Kidney (tissue), 14 donors: ENCODE results near the gene CADPS. TPM values are rescaled to one million over a fixed set of nuclear protein-coding genes. Genes with fewer than 3 reads are reported as not detected.

Experiments used
- DNase-seq, 5 donors: peaks; one replicate each; pipeline ENCODE4 v3.0.0-alpha.2; 2013 to 2020
- FAIRE-seq: peaks from 2 replicates; lab custom pipeline; 2012; peaks lifted over from hg19 to GRCh38; lab: Jason Lieb, UNC
- H3K27ac ChIP-seq, 2 donors: one replicate each; pipeline ENCODE4 v1.7.0; 2013; ENCODE audit warnings: low read depth in 2 of 2, low read length in 2 of 2, inconsistent platforms in 1 of 2
- H3K27me3 ChIP-seq: one replicate; pipeline ENCODE4 v1.7.1; 2013; ENCODE audit warnings: low read length, inconsistent platforms; ENCODE audit not compliant: control insufficient read depth, insufficient read depth
- H3K36me3 ChIP-seq, 3 donors: one replicate each; pipeline versions ENCODE4 v1.7.0 to v1.7.1; 2013; ENCODE audit warnings: low read length in 3 of 3, control low read depth in 1 of 3, inconsistent platforms in 1 of 3; ENCODE audit not compliant: insufficient read depth in 3 of 3, control insufficient read depth in 2 of 3
- H3K4me1 ChIP-seq, 3 donors: one replicate each; pipeline versions ENCODE4 v1.7.0 to v1.7.1; 2013; ENCODE audit warnings: low read length in 3 of 3, inconsistent platforms in 1 of 3, low read depth in 1 of 3; ENCODE audit not compliant: control insufficient read depth in 2 of 3, insufficient read depth in 2 of 3
- H3K4me3 ChIP-seq, 3 donors: one replicate each; pipeline versions ENCODE4 v1.7.0 to v1.8.1; 2013; ENCODE audit warnings: low read length in 3 of 3, control low read depth in 1 of 3, inconsistent platforms in 1 of 3
- H3K9ac ChIP-seq, 3 donors: one replicate each; pipeline versions ENCODE4 v1.7.0 to v1.7.1; 2013; ENCODE audit warnings: low read length in 3 of 3, control low read depth in 1 of 3, inconsistent platforms in 1 of 3
- H3K9me3 ChIP-seq, 3 donors: one replicate each; pipeline versions ENCODE4 v1.7.0 to v1.7.1; 2013; ENCODE audit warnings: low read length in 3 of 3, control low read depth in 1 of 3, inconsistent platforms in 1 of 3; ENCODE audit not compliant: control insufficient read depth in 2 of 3, insufficient read depth in 1 of 3
- intact Hi-C: fragments of 100-400 bp; cut with DNase I; formaldehyde crosslinking; loops from one replicate; pipeline ENCODE4 v1.11.1; 2022
- polyA plus RNA-seq: library from polyadenylated mRNA; stranded (reverse); fragments of 350-450 nt; fragmentation: Illumina TruSeq; extraction: RNeasy Lipid Tissue Mini Kit (QIAGEN cat#74804); gene quantifications from one replicate; pipeline ENCODE4 v1.2.3, GENCODE V29; 2014; ENCODE audit warnings: low read depth, low replicate concordance; ENCODE audit not compliant: insufficient read depth
- total RNA-seq: library from RNA; stranded (reverse); fragmentation: NEBNext Ultra II Directional; extraction: Animal tissue kit (Norgen Biotek cat#: 25700); gene quantifications from one replicate; pipeline ENCODE4 v1.2.1, GENCODE V29; 2021
- TF ChIP-seq, protein P1 (sequence below): IDR thresholded peaks from 3 replicates; pipeline ENCODE4 v1.5.1; 2012; ENCODE audit warnings: mild to moderate bottlenecking, moderate library complexity, borderline replicate concordance; ENCODE audit not compliant: insufficient read depth; ENCODE audit errors: extremely low read depth
- donor health status: control.
- donor health status: control.
- donor health status: control.
- donor health status: control.
- donor health status: control.
- donor health status: DM: yes; HTN: yes; CAD: no.
- donor health status: Normal renal cell carcinoma (clear cell type).

The CADPS gene
- total and polyA plus RNA-seq, 2 donors from 2014 or later, result 0.98 TPM; not detected in 1

DNA sequence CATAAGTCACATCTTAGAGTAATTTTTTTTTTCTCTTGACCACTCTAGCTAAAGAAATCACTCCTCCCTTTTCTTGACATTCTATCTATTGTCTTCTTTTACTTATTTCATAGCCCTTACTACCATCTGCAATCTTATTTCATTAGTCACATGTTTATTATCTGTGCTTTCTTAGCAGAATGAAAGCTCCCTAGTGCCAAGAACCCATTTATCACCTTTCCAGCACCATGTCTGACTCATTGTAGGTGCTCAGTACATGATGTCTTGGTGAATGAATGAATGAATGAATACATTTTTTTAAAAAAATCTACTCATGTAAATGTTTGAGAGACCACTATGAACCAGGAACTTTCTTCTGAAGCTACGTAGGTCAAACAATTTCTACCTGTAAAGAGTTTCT lies 157.2 kb downstream of the CADPS start:
- H3K9ac ChIP-seq, result no peak overlapping the region
- no peaks in the 10 kb centered on the region for H3K27me3 ChIP-seq
- FAIRE-seq (no peak), DNase-seq (no peak)
- H3K36me3 ChIP-seq, result no peaks in the 10 kb centered on the region
- H3K27ac ChIP-seq, result no peak overlapping the region
- intact Hi-C loops, result no loop called here
- no peaks in the 10 kb centered on the region for H3K9me3 ChIP-seq
- TF ChIP-seq, protein P1, sequence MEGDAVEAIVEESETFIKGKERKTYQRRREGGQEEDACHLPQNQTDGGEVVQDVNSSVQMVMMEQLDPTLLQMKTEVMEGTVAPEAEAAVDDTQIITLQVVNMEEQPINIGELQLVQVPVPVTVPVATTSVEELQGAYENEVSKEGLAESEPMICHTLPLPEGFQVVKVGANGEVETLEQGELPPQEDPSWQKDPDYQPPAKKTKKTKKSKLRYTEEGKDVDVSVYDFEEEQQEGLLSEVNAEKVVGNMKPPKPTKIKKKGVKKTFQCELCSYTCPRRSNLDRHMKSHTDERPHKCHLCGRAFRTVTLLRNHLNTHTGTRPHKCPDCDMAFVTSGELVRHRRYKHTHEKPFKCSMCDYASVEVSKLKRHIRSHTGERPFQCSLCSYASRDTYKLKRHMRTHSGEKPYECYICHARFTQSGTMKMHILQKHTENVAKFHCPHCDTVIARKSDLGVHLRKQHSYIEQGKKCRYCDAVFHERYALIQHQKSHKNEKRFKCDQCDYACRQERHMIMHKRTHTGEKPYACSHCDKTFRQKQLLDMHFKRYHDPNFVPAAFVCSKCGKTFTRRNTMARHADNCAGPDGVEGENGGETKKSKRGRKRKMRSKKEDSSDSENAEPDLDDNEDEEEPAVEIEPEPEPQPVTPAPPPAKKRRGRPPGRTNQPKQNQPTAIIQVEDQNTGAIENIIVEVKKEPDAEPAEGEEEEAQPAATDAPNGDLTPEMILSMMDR, result no peak
- no peak overlapping the region for H3K4me3 ChIP-seq
- H3K4me1 ChIP-seq, result no peaks in the 10 kb centered on the region

DNA sequence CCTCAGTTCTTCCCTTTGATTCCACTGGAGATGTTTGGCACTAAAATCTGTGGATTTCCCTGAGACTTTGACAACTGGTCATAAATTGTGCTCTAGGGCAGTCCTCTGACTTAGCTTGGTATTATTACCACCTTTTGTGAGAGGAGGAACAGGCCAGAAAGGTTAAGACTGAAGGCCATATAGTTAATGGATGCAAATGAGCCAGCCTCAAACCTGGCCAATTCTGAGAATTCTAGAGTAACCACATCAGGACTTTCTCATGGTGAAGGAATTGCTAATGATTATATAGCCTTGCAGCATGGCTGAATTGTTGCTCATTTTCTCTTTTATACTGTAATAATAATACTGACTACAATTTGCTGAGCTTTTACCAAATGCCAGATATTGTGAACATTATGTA lies 162.5 kb downstream of the CADPS start:
- Histone ChIP-seq H3K4me3 (no peak overlapping the region), H3K27ac (no peak overlapping the region), H3K9ac (no peak overlapping the region), H3K4me1 (no peaks in the 10 kb centered on the region), H3K36me3 (no peaks in the 10 kb centered on the region), H3K27me3 (no peaks in the 10 kb centered on the region), H3K9me3 (no peaks in the 10 kb centered on the region)
- TF ChIP-seq, protein P1, result no peak
- DNase-seq, result no peak
- intact Hi-C loops, result no loop called here
- FAIRE-seq, result no peak

DNA sequence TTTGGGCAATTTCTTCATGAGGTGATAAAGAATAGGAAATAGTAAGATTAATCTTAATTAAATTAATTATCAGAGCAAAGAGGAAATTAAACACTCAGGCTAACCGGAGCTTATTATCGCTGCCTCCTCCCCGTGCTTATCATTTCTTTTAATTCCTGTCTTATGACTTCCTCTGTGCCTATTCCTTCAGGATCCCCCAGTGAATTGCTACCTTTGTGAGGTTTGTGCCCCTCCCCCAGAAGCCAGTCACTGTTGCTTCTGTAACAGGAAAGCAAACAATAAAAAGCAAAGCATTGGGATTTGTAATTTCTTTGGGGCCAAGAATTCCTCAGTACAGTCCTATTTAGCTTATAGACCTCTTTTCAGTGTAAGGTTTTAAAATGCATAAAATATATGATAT lies 164.5 kb downstream of the CADPS start:
- Histone ChIP-seq H3K36me3 (no peaks in the 10 kb centered on the region), H3K27ac (no peak overlapping the region), H3K4me1 (no peaks in the 10 kb centered on the region), H3K27me3 (no peaks in the 10 kb centered on the region), H3K9ac (no peak overlapping the region), H3K9me3 (no peaks in the 10 kb centered on the region), H3K4me3 (no peak overlapping the region)
- TF ChIP-seq, protein P1, result no peak
- DNase-seq, result no peak
- intact Hi-C loops, result no loop called here
- FAIRE-seq, result no peak
